Measurements from ENCODE around the gene SPANXN4. TPM values are rescaled to one million over a fixed set of nuclear protein-coding genes. Genes with fewer than 3 reads are reported as not detected.

SPANXN4 gene, protein sequence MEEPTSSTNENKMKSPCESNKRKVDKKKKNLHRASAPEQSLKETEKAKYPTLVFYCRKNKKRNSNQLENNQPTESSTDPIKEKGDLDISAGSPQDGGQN
- not detected for total RNA-seq
- long read RNA-seq = 0 reads

- ATAC-seq (no peak), DNase-seq (ENCODE audit: missing footprints) (no peak)
- intact Hi-C loops (cut with DNase I) = no loop called here
Measured at GRCh38 chrX:143025628-143026027, at the start of gene SPANXN4. TSS of gene SPANXN4 (plus strand) at chrX:143025928. CDS start at chrX:143026015, 87 bp downstream.

DNA sequence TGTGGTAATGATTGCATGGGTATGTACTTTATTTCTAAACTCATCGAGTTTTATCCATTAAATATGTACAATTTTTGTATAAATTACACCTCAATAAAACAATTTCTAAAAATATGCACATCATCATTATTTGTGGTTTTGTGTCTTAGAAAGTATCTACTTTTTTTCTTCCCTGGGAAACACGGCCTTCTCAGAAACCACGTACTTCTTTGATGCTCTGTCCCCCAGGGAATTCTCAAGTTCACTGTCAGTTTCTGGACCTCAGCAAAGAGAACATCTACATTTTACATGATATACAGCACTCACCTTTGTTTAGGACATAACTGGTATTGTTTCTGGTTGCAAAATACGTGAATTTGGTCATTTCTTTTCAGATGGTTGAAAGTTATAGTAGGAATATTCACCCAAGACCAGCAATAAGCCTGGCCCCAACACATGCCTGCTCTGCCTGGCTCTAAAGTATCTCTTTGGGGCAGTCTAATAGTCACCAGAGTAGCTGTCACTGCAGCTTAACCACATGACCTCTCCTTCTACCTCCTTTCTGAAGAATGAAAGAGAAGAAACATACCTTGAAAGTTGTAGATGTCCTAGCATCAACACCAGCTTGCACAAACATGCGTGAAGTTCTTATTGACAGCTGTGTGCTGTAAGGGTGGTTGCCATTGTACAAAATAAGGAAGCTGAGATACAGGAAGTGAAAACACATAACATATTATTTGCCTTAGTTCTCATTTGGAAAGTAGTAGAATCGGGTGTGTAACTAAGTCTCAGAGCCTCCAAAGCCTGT is 48.4 kb upstream of the SPANXN4 start:
- intact Hi-C loops (cut with DNase I) = no loop called here
- ATAC-seq = no peak
- DNase-seq (ENCODE audit: missing footprints) = no peak

GRCh38 chrX:142978130-142978684 is 47.5 kb upstream of the SPANXN4 start:
- no peak for ATAC-seq
- no peak for DNase-seq (ENCODE audit: missing footprints)
- intact Hi-C loops (cut with DNase I) = no loop called here

GRCh38 chrX:142982679-142983078 is 43.0 kb upstream of the SPANXN4 start:
- ATAC-seq = no peak
- intact Hi-C loops (cut with DNase I) = no loop called here
- DNase-seq (ENCODE audit: missing footprints) = no peak

DNA sequence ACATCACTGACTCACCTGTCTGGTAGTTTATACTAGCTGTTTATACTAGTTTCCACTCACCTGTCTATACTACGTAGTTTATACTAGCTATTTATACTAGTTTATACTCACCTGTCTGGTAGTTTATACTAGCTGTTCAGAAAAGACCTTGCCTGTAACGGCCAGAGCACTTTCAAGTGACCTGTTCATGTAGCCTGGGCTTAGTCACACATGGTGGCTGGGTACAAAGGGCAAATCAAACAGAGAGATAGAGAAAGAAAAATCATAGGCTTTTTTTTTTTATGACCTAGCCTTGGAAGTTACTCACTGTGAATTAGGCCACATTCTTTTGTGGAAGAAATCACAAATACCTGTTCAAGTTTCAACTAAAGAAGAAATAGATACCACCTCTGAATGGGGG is 30.7 kb upstream of the SPANXN4 start:
- intact Hi-C loops (cut with DNase I) = no loop called here
- no peak for ATAC-seq

DNA sequence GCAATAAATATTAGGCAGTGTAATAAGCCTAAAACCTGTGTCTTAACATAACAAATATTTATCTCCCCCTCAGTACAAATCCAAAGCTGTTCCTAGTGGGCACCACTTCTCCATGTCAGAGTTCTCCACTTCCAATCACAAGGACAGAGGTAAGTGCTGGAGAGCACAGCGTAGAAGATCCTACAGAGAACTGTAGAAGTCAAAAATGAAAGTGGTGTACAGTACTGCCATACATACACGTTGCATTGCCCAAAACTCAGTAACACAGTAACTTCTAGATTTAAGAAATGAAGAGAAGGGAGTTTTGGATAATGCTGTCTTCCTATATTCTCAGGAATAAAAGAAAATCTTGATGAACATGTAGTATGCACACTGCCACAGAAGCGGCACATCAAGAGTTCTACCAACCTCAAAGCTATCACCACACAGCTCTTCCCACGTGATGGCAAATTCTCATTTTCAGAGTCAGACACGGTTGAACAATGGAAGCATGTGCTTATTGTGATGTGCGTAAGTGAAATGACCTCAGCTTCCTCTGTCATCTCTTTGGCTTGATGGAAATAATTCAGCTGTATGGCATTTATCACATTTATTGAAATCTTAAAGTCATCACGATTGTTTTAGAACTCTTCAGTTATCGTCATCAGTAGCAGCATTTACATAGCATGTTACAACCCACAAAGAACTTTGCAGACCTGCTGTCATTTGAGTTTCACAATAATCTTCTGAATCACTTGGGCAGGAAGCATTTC is 27.1 kb upstream of the SPANXN4 start:
- no peak for DNase-seq (ENCODE audit: missing footprints)
- intact Hi-C loops (cut with DNase I) = no loop called here

More for the DNA sequence above, 30.7 kb upstream of the SPANXN4 start:
- no peak for DNase-seq (ENCODE audit: missing footprints)

DNA sequence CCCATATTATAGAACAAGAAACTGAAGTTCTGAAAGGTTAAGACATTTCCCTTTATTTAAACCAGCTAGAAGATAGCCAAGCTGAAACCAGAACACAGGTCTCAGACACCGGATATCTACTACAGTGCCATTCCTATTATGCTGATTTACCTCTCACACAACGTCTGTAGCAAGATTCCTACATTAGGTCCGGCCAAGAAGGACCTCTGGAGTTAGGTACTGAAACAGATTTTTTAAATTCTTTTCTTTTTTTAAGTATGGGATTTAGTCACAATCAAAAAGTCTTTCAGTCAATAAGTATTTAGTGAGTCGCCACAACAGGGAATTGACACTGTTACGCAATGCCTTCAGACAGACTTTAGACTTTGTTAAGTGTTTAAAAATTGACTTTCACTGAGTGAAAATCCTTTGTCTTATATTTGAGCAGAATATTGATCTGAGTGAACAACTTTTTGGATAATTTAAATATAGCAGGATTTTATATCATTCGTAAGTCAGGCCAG is 26.5 kb upstream of the SPANXN4 start:
- intact Hi-C loops (cut with DNase I) = no loop called here
- ATAC-seq = no peak

More for the DNA sequence above, 27.1 kb upstream of the SPANXN4 start:
- ATAC-seq = no peak

GRCh38 chrX:143002206-143002605 is 23.5 kb upstream of the SPANXN4 start:
- intact Hi-C loops (cut with DNase I) = no loop called here
- DNase-seq (ENCODE audit: missing footprints) = no peak
- ATAC-seq = no peak

More for the DNA sequence above, 26.5 kb upstream of the SPANXN4 start:
- DNase-seq (ENCODE audit: missing footprints) = no peak

- no peak for ATAC-seq
- intact Hi-C loops (cut with DNase I) = no loop called here
- DNase-seq (ENCODE audit: missing footprints) = no peak
Measured at GRCh38 chrX:143017272-143017671, 8.5 kb upstream of the SPANXN4 start.

DNA sequence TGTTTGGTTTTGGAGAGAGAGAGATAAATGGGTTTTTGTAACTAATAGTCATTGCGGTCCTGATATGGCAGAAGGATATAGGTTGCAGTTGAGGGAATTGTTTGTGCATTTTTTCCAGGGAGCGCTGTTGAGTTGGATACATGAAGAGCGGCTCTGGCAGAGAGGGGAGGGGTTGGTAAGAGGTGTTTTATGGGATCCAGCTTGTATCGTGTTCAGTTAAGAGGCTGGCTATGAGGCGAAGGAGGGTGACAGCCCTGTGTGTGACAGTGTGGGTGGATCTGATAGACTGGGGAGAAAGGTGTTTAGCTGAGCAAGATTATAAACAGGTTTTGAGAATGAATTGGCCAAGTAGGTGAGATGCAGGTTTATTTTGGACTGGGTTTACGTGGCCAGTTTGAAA is 1.5 kb downstream of the SPANXN4 start:
- DNase-seq (ENCODE audit: missing footprints) (no peak), ATAC-seq (no peak)
- intact Hi-C loops (cut with DNase I) = no loop called here

- ATAC-seq = no peak
- intact Hi-C loops (cut with DNase I) = no loop called here
- DNase-seq (ENCODE audit: missing footprints) = no peak
Measured at GRCh38 chrX:143047511-143047910, 21.8 kb downstream of the SPANXN4 start.

- no peak for DNase-seq (ENCODE audit: missing footprints)
- intact Hi-C loops (cut with DNase I) = no loop called here
- ATAC-seq = no peak
Measured at GRCh38 chrX:143058120-143058519, 32.4 kb downstream of the SPANXN4 start.

GRCh38 chrX:143081231-143081630 is 55.5 kb downstream of the SPANXN4 start:
- intact Hi-C loops (cut with DNase I) = no loop called here
- ATAC-seq = no peak
- no peak for DNase-seq (ENCODE audit: missing footprints)

- intact Hi-C loops (cut with DNase I) = no loop called here
- no peak for ATAC-seq
Measured at GRCh38 chrX:143082537-143082936, 56.8 kb downstream of the SPANXN4 start.

More at GRCh38 chrX:143082537-143082936, 56.8 kb downstream of the SPANXN4 start:
- DNase-seq (ENCODE audit: missing footprints) = no peak

All from Right ventricle myocardium inferior (tissue), 1 donor.